Muscle of arm (tissue), 14 donors: ENCODE data around the gene TEKT2. TPM values are rescaled to one million over a fixed set of nuclear protein-coding genes. Genes with fewer than 3 reads are reported as not detected.

Experiments used
- DNase-seq: peaks from one replicate; pipeline ENCODE4 v3.0.0-alpha.2; 2013
- long read RNA-seq, 11 donors: transcript quantifications; one replicate each; lab custom pipeline, GENCODE V29; 2026
- polyA plus RNA-seq, 12 donors: library from polyadenylated mRNA; unstranded; fragments of 120-200 nt; gene quantifications; one replicate each; pipeline ENCODE4 v1.2.1, GENCODE V29; 2013; ENCODE audit not compliant: insufficient read length in 12 of 12

TEKT2 gene
- polyA plus RNA-seq, result 1 to 10 TPM in 1 of 12 donors, under 1 TPM in 9, not detected in 2; 0.16 to 1.4 (median 0.40) TPM
- long read RNA-seq, donor 1, result 0 reads
- long read RNA-seq, donor 2, result 0 reads
- long read RNA-seq, donor 3, result 0 reads
- long read RNA-seq, donor 4, result 0 reads
- long read RNA-seq, donor 5, result 0 reads
- long read RNA-seq, donor 6, result 0 reads
- long read RNA-seq, donor 7, result 0 reads
- long read RNA-seq, donor 8, result 0 reads
- long read RNA-seq, donor 9, result 0 reads
- long read RNA-seq, donor 10, result 0 reads
- long read RNA-seq, donor 11, result 0 reads

GRCh38 chr1:36083635-36084496 lies at the start of gene TEKT2:
Gene TEKT2, plus strand, starts transcription at chr1:36084094. Its CDS starts 828 bp downstream, at chr1:36084922.
- DNase-seq, result peak; percentile 58

GRCh38 chr1:36034692-36035091 lies 49.2 kb upstream of the TEKT2 start:
- no peak for DNase-seq

GRCh38 chr1:36035154-36035553 lies 48.7 kb upstream of the TEKT2 start:
- DNase-seq, result no peak

GRCh38 chr1:36040238-36040637 lies 43.7 kb upstream of the TEKT2 start:
- DNase-seq, result no peak

- no peak for DNase-seq
These were observed 32.1 kb upstream of the TEKT2 start for GRCh38 chr1:36051821-36052220.

GRCh38 chr1:36053978-36054377 lies 29.9 kb upstream of the TEKT2 start:
- no peak for DNase-seq

- DNase-seq, result no peak
These were observed 28.2 kb upstream of the TEKT2 start for GRCh38 chr1:36055706-36056105.

- no peak for DNase-seq
These were observed 21.6 kb upstream of the TEKT2 start for GRCh38 chr1:36062315-36062714.

- no peak for DNase-seq
These were observed 16.0 kb upstream of the TEKT2 start for GRCh38 chr1:36067871-36068270.

- DNase-seq, result no peak
These were observed 15.0 kb upstream of the TEKT2 start for GRCh38 chr1:36068866-36069265.

- no peak for DNase-seq
These were observed 13.5 kb upstream of the TEKT2 start for GRCh38 chr1:36070349-36070748.

GRCh38 chr1:36076979-36077573 lies 6.8 kb upstream of the TEKT2 start:
- DNase-seq, result no peak

- no peak for DNase-seq
These were observed 3.7 kb upstream of the TEKT2 start for GRCh38 chr1:36080236-36080635.

- DNase-seq, result no peak
These were observed 3.1 kb upstream of the TEKT2 start for GRCh38 chr1:36080801-36081200.

GRCh38 chr1:36081926-36082485 lies 1.9 kb upstream of the TEKT2 start:
- no peak for DNase-seq

GRCh38 chr1:36083219-36083618 lies 675 bp upstream of the TEKT2 start:
- no peak for DNase-seq

GRCh38 chr1:36084497-36085115 lies 712 bp downstream of the TEKT2 start:
- DNase-seq, result no peak

- DNase-seq, result no peak
These were observed 1.2 kb downstream of the TEKT2 start for GRCh38 chr1:36085126-36085525.

GRCh38 chr1:36085686-36086526 lies 2.0 kb downstream of the TEKT2 start:
- no peak for DNase-seq

GRCh38 chr1:36086529-36087232 lies 2.8 kb downstream of the TEKT2 start:
- DNase-seq, result no peak
